Cardiac septum (tissue), 1 donor: Measurements from ENCODE around the gene CBLC. TPM values are rescaled to one million over a fixed set of nuclear protein-coding genes. Genes with fewer than 3 reads are reported as not detected.

ENCODE experiments used
- DNase-seq: peaks from one replicate; pipeline ENCODE4 v3.0.0-alpha.2; 2020; ENCODE audit warnings: low spot score
- intact Hi-C: fragments of 100-400 bp; cut with DNase I; formaldehyde crosslinking; loops from one replicate; pipeline ENCODE4 v1.14.0; 2022
- microRNA-seq: library from miRNA; unstranded; fragments of <30 nt; microRNA quantifications from one replicate; pipeline ENCODE4 v1.2.0, GENCODE V29; 2020
- total RNA-seq: library from RNA; stranded (reverse); fragmentation: NEBNext Ultra II Directional; extraction: Animal tissue kit (Norgen Biotek cat#: 25700); gene quantifications from one replicate; pipeline ENCODE4 v1.2.1, GENCODE V29; 2021
- donor health status: DM: no; HTN: no; CAD: no.

CBLC gene
- total RNA-seq, 1 donor from 2014 or later = not detected

- intact Hi-C loops = loop anchor here (10.0 kb wide), 1 partner anchor 116 kb away; no protein-coding TSS in a partner anchor
- DNase-seq = no peak
Observed at GRCh38 chr19:44841231-44841630, 63.5 kb downstream of the CBLC start.

DNA sequence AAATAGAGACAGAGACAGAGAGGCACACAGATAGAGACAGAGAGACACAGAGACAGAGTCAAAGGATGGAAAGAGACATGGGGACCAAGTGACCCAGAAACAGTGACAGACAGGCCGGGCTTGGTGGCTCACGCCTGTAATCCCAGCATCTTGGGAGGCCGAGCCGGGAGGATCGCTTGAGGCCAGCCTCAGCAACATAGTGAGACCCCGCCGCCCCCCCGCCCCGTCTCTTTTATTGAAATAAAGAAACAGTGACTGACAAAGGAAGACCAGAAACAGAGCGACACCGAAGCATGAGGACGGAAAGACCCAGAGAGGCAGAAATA is 67.6 kb downstream of the CBLC start:
- intact Hi-C loops = loop anchor here (1.0 to 10.0 kb wide), 5 partner anchors 36 to 120 kb away; partner anchors contain the start of gene BCAM
- no peak for DNase-seq

GRCh38 chr19:44845612-44846454 is 68.1 kb downstream of the CBLC start, which contains the start of gene NECTIN2:
TSS of gene NECTIN2 (plus strand) at chr19:44846297. CDS start at chr19:44846526, 229 bp downstream.
- intact Hi-C loops = loop anchor here (1.0 to 10.0 kb wide), 6 partner anchors 37 to 121 kb away; partner anchors contain the start of genes BCAM and TOMM40
- peak; percentile 100 for DNase-seq

DNA sequence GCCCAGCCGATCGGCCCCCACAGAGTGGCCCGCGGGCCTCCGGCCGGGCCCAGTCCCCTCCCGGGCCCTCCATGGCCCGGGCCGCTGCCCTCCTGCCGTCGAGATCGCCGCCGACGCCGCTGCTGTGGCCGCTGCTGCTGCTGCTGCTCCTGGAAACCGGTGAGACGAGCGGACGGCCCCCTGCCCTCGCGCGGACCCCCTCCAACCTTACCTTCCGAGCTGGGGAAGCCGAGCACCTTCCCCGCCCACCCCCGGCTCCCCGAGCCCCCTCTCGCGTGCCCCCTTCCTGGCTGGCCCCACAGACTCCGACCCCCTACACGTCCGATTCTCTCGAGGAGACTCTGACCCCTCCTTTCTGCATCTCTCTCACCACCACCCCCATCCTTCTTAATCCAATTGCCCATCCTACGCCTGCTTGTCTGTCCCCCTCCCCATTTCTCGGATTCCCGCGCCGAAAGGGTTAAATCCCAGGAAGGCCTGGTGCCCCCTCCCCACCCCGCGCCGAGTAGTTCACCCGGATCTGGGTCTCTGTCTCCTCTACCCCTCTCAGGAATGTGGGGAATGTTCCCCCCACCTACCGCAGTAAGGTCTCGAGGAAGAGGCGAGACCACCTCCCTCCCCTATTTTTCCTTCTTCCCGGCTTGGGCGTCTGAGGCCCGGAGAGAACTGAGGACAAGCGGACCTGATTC is 68.9 kb downstream of the CBLC start:
- no peak for DNase-seq

DNA sequence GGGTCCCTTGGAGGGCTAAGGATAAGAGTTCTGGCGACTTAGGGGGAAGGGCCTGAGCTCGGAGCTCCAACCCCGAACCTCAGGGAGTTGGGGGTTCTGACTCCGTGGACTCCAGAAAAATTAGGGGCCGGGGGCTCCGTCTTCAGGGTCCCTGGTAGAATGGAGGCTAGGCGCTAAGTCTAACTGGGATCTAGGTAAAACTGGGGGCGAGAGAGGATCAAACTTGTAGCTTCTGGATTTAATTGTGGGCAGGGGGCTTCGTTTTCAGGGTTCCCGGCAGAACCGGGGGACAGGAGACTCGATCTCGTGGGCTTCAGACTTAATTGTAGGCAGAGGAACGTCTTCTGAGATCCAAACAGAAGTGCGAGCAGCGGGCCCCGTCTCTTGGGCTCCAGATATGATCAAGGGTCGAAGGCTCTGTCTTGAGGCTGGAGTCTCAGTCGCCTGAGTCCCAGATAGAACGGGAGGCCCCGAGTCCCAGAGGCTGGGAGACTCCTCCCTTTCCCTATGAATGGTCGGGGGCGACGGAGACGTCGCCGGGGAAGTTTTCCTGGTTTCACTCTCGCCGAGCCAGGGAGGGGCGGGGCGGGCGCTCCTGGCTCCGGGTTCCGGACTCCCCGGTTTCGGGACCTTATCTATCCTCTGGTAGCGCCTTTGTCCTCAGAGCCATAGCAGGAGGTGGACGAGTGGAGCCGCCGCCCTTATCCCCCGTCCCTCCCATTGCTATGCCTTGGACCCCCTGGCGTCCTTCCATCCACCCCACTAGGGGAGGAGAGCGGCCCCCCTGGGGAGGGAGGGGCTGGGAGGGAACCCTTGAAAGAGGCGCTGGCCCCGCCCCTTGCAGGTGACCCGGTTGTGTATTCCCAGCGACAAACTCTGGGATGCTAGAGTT is 69.7 kb downstream of the CBLC start:
- intact Hi-C loops = loop anchor here (2.0 to 10.0 kb wide), 3 partner anchors 23 to 123 kb away; partner anchors contain the start of gene TOMM40
- DNase-seq = peak; percentile 87

More for the DNA sequence above, 68.9 kb downstream of the CBLC start:
- intact Hi-C loops = loop anchor here (2.0 to 10.0 kb wide), 2 partner anchors 44 to 122 kb away; partner anchors contain the start of gene TOMM40

DNA sequence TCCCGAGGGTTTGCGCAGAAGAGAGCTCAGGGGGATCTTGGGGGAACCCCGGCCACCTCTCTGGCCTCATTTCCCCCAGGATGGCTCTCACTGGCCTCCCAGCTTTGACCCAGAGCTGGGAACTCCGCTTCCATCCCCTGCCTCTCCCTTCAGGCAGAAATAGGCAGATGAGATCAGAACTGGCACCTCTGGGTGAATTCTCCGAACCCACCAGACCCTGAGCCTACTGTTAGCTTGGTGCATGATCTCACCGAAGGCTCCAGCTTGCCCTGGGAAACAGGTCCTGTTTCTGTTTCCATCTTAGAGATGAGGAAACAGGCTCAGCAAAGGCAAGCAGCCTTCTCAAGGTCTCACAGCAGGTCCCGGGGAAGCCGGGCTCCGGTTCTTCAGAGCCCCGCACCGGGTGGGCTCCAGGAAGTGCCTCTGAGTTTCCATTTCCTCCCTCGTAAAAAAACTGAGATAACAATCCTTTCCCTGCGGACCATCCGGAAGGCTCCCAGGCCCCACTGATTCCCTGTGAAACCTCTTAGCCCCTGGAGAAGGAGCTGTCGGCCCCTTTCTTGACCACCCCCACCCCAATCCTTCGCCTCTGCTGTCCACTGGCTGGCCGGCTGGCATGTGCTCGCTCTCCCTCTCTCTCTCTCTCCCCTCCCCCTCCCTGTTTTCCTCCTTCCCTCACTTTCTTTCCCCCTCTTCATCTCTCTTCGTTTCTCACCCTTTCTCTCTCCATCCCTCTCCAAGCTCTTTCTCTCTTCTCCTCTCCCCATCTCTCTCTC is 70.5 kb downstream of the CBLC start:
- DNase-seq = no peak
- intact Hi-C loops = loop anchor here (2.0 to 10.0 kb wide), 2 partner anchors 23 to 123 kb away; no protein-coding TSS in a partner anchor

- no peak for DNase-seq
- intact Hi-C loops = loop anchor here (2.0 to 10.0 kb wide), 2 partner anchors 22 to 124 kb away; no protein-coding TSS in a partner anchor
Observed at GRCh38 chr19:44848812-44849447, 71.2 kb downstream of the CBLC start.

Small RNAs within 50 kb of the gene (microRNA-seq; reads per million reads assigned to microRNA genes)
- not detected for gene MIR8085

Other genes with a start within 250 kb of the CBLC start
- gene CEACAM20, start 248.2 kb upstream of the CBLC start, total RNA-seq = not detected
- not detected for gene IGSF23, start 164.3 kb upstream of the CBLC start, total RNA-seq
- 44.0 TPM for gene PVR, start 134.0 kb upstream of the CBLC start, total RNA-seq
- gene CEACAM19, start 106.4 kb upstream of the CBLC start, total RNA-seq = 7.6 TPM
- not detected for gene CEACAM16, start 78.7 kb upstream of the CBLC start, total RNA-seq
- gene BCL3, start 29.2 kb upstream of the CBLC start, total RNA-seq = 41.5 TPM
- 86.8 TPM for gene BCAM, start 31.2 kb downstream of the CBLC start, total RNA-seq
- 60.0 TPM for gene NECTIN2, start 68.4 kb downstream of the CBLC start, total RNA-seq
- 43.0 TPM for gene TOMM40, start 113.4 kb downstream of the CBLC start, total RNA-seq
- 26.6 TPM for gene APOE, start 127.9 kb downstream of the CBLC start, total RNA-seq
- 7.3 TPM for gene APOC1, start 136.7 kb downstream of the CBLC start, total RNA-seq
- gene APOC4, start 164.3 kb downstream of the CBLC start, total RNA-seq = not detected
- not detected for gene APOC2, start 168.2 kb downstream of the CBLC start, total RNA-seq
- gene CLPTM1, start 177.5 kb downstream of the CBLC start, total RNA-seq = 87.4 TPM
- gene RELB, start 223.6 kb downstream of the CBLC start, total RNA-seq = 9.0 TPM